HG03521 (cell line): ENCODE results near the gene S100A4.
"Not testable (repeated sequence)": the region's sequence is repeated elsewhere in the genome, so short reads cannot be mapped to it uniquely, and the experiment has no call there.

Experiments
- ATAC-seq: cut with Tn5 transposase; IDR thresholded peaks from one replicate; pipeline ENCODE4 v1.9.1; 2021; ENCODE audit warnings: mild to moderate bottlenecking, moderate library complexity; ENCODE audit not compliant: unreplicated experiment

S100A4 gene

GRCh38 chr1:153535242-153536011 is 10.2 kb downstream of the S100A4 start, which contains the start of gene S100A6:
TSS of gene S100A6 (minus strand) at chr1:153535991. CDS start at chr1:153535339, 652 bp downstream.
- ATAC-seq = no peak

DNA sequence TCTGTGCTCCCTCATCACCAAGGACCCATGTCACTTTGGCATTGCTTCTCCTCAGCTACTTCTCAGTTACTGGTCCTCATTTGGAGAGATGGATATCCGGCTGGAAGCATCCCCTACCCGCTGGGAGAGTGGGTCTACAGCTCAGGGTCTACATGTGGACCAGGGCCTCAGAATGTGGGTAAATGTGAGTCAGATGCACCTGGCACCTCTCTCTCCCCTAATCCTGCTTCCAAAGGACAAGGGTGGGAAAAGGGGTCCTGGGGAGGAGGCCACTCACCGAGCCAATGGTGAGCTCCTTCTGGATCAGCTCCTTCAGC is 10.7 kb downstream of the S100A4 start:
- ATAC-seq = no peak

DNA sequence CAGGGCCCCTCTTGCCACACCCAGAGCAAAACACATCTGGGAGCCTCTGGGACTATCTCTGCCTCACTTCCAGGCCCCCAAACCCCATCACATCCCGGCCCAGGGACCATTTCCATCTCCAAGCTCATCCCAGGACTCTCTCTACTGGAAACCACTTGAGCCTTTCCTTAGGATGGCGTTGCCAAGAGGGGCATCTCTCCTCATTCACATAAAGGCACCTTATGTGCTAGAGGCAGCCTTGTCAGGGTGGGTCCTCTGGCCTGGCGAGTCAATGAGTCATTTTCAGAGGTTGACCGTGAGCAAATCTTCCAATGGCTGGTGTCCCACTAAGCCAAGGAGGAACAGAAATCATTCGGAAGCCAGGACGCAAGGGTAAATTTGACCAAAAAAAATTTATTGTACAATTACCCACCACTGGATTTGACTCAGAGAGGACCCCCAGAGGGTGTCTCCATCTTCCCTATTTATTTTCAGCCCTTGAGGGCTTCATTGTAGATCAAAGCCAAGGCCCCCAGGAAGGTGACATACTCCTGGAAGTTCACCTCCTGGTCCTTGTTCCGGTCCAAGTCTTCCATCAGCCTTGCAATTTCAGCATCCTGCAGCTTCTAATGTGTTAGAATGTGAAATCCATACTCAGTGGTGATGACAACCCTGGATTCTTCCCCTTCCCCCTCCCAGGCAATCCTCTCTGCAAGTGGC is 11.2 kb downstream of the S100A4 start:
- no peak for ATAC-seq

DNA sequence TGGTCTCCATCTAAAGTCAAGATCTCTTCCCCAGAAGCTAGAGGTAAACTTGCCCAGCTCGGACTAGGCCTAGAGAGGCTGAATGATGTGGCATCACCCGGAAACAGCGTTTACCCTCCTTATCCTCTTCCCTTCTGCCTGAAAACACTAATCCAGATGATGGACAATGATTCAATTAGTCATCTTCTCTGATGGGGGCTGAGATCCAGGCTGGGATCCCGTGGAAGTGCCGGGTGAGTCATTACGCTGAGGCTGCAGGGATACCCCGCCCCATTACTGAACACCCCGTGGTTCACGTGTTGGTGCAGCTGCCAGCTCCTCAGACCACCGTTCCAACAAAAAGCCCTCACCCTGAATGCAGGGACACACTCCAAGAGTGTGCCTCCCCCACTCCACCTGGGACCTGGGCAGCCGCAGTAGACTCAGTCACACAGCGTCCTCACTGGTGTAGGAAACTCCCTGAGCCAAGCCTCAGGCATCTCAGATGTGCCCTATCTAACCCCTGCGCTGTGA is 11.9 kb downstream of the S100A4 start:
- no peak for ATAC-seq

- no peak for ATAC-seq
Measured at GRCh38 chr1:153532769-153533599, 12.6 kb downstream of the S100A4 start.

GRCh38 chr1:153532181-153532580 is 13.4 kb downstream of the S100A4 start:
- ATAC-seq = no peak

- no peak for ATAC-seq
Measured at GRCh38 chr1:153531638-153532037, 14.0 kb downstream of the S100A4 start.

DNA sequence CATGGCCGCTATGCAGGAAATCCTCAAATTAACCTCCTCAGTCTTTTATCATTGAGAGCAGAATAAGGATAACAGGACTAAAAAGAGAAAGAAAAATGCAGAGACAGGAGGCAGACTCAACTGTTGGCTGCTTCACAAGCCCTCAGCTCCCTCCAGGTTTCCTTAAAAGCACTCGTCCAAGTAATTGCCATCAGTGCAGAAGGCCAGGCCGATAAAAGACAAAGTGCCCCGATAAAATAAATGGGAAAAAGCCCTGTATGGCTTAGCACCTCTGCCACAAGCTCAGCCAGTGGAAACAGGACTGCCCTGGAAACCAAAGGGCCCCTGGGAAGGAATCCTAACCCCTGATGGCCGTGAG is 17.9 kb downstream of the S100A4 start:
- no peak for ATAC-seq

GRCh38 chr1:153527023-153527682 is 18.5 kb downstream of the S100A4 start:
- no peak for ATAC-seq

DNA sequence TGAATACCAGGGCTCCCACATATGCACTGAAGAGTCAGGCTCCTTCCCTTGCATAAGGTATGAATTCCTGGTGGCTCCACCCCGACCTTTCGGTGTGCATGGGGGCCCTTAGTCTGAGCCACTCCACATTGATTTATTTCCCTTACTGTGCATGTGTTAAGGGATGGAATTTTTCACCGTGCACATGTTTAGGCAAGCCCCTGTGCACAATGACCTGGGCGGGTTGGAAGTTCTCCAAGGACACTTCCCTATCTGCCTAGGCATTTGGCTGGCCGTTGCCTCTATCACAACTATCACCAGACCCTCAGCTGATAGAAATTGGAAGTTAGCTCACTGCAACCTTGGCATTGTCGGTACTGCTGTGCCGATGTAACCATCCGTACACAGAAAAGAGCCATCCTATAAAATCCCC is 19.5 kb downstream of the S100A4 start:
- no peak for ATAC-seq

- no peak for ATAC-seq
Measured at GRCh38 chr1:153525088-153525728, 20.4 kb downstream of the S100A4 start.

DNA sequence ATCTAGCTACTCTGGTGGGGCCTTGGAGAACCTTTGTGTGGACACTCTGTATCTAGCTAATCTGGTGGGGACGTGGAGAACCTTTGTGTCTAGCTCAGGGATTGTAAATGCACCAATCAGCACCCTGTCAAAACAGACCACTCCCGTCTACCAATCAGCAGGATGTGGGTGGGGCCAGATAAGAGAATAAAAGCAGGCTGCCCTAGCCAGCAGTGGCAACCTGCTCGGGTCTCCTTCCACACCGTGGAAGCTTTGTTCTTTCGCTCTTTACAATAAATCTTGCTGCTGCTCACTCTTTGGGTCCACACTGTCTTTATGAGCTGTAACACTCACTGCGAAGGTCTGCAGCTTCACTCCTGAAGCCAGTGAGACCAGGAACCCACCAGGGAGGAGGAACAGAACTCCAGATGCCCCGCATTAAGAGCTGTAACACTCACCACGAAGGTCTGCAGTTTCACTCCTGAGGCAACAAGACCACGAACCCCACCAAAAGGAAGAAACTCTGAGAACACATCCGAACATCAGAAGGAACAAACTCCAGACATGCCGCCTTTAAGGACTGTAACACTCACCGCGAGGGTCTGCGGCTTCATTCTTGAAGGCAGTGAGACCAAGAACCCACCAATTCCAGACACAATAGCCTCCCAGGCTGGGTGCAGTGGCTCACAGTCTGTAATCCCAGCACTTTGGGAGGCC is 23.1 kb downstream of the S100A4 start:
- ATAC-seq = not testable (repeated sequence)

DNA sequence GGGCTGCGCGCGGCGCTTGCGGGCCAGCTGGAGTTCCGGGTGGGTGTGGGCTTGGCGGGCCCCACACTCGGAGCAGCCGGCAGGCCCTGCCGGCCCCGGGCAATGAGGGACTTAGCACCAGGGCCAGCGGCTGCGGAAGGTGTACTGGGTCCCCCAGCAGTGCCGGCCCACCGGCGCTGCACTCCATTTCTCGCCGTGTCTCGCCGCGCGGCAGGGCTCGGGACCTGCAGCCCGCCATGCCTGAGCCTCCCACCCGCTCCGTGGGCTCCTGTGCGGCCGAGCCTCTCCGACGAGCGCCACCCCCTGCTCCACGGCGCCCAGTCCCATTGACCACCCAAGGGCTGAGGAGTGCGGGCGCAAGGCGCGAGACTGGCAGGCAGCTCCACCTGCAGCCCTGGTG is 23.8 kb downstream of the S100A4 start:
- not testable (repeated sequence) for ATAC-seq

GRCh38 chr1:153520818-153521476 is 24.7 kb downstream of the S100A4 start:
- ATAC-seq = no peak

DNA sequence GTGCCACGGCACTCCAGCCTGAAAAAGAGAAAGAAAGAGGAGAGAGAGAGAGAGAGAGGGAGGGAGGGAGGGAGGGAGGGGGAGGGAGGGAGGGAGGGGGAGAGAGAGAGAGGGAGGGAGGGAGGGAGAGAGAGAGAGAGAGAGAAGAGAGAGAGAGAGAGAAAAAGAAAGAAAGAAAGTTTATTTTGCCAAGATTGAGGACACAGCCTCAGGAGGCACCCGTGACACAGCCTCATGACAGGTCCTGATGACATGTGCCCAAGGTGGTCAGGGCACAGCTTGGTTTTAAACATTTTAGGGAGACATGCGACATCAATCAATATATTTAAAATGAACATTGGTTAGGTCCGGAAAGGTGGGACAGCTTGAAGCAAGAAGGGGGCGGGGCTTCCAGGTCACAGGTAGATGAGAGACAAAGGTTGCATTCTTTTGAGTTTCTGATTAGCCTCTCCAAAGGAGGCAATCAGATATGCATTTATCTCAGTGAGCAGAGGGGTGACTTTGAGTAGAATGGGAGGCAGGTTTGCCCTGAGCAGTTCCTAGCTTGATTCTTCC is 25.4 kb downstream of the S100A4 start:
- ATAC-seq = not testable (repeated sequence)

DNA sequence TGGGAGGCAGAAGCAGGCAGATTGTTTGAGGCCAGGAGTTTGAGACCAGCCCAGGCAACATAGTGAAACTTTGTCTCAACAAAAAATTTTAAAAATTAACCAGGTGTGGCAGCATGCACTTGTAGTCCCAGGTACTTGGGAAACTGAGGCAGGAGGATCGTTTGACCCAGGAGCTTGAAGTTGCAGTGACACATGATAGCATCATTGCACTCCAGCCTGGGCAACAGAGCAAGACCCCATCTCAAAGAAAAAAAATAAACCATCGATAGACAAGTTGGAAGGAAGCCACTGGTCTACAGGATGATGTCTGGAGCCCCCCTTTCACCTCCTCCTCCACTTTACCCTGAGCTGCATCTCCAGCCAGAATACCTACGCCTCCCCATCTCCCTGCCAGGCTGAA is 26.4 kb downstream of the S100A4 start:
- no peak for ATAC-seq

DNA sequence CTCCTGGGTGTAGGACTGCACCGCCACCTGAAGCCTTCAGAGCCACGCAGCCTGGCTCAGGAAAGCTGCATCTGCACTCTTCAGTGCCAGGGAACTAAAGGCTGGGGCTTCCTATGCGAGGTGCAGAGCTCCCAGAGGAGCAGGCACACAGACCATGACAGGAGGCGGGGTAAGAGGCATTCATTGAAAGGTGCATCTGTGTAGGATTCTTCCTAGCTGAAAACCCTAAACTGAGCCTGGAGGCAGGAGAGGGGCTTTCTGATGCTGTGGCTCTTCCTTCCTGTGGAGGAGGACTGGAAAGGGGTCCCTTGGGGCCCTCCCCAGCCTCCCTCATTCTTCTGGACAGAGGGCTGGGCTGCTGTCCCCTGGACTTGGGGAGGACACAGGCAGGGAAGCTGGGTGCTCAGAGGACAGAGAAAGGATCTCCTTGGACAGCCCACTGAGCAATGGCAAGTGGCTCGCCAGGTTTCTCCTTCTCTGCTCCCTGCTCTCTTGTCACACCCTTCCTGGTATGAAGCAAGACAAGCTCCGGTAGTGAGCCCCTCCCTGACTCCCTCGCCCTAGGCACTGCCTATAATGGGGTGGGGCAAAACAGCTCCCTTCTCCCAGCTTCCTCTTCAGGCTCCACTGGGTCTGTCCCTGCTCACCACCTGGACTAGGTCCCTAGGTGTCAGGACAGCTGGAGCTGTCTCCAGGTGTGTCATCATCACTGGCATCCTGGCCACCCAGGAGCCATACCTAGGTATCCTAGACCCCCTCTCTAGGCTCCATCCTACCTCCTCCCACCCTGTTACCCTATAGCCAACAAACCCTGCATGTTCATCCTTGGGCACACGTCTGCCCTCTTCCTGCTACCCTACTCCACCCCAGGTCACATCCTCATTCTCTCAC is 29.9 kb downstream of the S100A4 start:
- no peak for ATAC-seq

GRCh38 chr1:153513666-153514065 is 31.9 kb downstream of the S100A4 start:
- no peak for ATAC-seq
